ENCODE results near the gene MYO16. TPM values are rescaled to one million over a fixed set of nuclear protein-coding genes. Genes with fewer than 3 reads are reported as not detected.

The MYO16 gene
- polyA plus RNA-seq, 1 donor from 2014 or later = 2.5 TPM

GRCh38 chr13:108728370-108728769, 99.0 kb downstream of the MYO16 start:
- no peak overlapping the region for H3K4me3 ChIP-seq (ENCODE audit: low read length)
- no peak overlapping the region for H3K27ac ChIP-seq (ENCODE audit: low read length)
- TF ChIP-seq SMC3 (conservative IDR thresholded peaks at IDR 0.05; ENCODE audit: poor library complexity) (no peak), RAD21 (conservative IDR thresholded peaks at IDR 0.05) (no peak), EZH2 (IDR thresholded peaks at IDR 0.05; ENCODE audit: borderline replicate concordance, insufficient read depth, low read length, poor library complexity, severe bottlenecking) (no peak), CTCF (IDR thresholded peaks at IDR 0.05; ENCODE audit: poor library complexity, severe bottlenecking) (no peak), TAF1 (IDR thresholded peaks at IDR 0.05; ENCODE audit: low read depth) (no peak), POLR2AphosphoS5 (IDR thresholded peaks at IDR 0.05) (no peak), EP300 (conservative IDR thresholded peaks at IDR 0.05; ENCODE audit: poor library complexity, severe bottlenecking) (no peak), REST (IDR thresholded peaks at IDR 0.05; ENCODE audit: borderline replicate concordance) (no peak), MXI1 (conservative IDR thresholded peaks at IDR 0.05; ENCODE audit: poor library complexity, severe bottlenecking) (no peak)
- no peaks in the 10 kb centered on the region for H3K9me2 ChIP-seq (ENCODE audit: insufficient read depth, low read length)
- no peaks in the 10 kb centered on the region for H3K79me2 ChIP-seq (replicated peaks; ENCODE audit: insufficient read depth, low read length)
- H3K27me3 ChIP-seq (ENCODE audit: insufficient read depth, low read depth, low read length) = no peaks in the 10 kb centered on the region
- H2AFZ ChIP-seq (ENCODE audit: low read depth, low read length) = no peak overlapping the region
- H3F3A ChIP-seq (ENCODE audit: insufficient read depth, low read length, poor library complexity, severe bottlenecking) = no peaks in the 10 kb centered on the region
- no peak overlapping the region for H3K4me2 ChIP-seq (ENCODE audit: low read length)
- H3K9me3 ChIP-seq (ENCODE audit: low read length) = no peaks in the 10 kb centered on the region
- H3K36me3 ChIP-seq (ENCODE audit: insufficient read depth, low read length) = no peaks in the 10 kb centered on the region
- H4K20me1 ChIP-seq (ENCODE audit: insufficient read depth) = no peaks in the 10 kb centered on the region
- H3K9ac ChIP-seq (ENCODE audit: low read length) = no peak overlapping the region

- Histone ChIP-seq H3K4me2 (ENCODE audit: low read length) (no peak overlapping the region), H3K36me3 (ENCODE audit: insufficient read depth, low read length) (no peaks in the 10 kb centered on the region), H3K27me3 (ENCODE audit: insufficient read depth, low read depth, low read length) (no peaks in the 10 kb centered on the region), H3K9ac (ENCODE audit: low read length) (no peak overlapping the region), H3K27ac (ENCODE audit: low read length) (no peak overlapping the region), H4K20me1 (ENCODE audit: insufficient read depth) (no peaks in the 10 kb centered on the region), H3K9me3 (ENCODE audit: low read length) (no peaks in the 10 kb centered on the region), H3K9me2 (ENCODE audit: insufficient read depth, low read length) (no peaks in the 10 kb centered on the region), H3K4me3 (ENCODE audit: low read length) (no peak overlapping the region), H3K79me2 (replicated peaks; ENCODE audit: insufficient read depth, low read length) (no peaks in the 10 kb centered on the region), H2AFZ (ENCODE audit: low read depth, low read length) (no peak overlapping the region), H3F3A (ENCODE audit: insufficient read depth, low read length, poor library complexity, severe bottlenecking) (no peaks in the 10 kb centered on the region)
- TF ChIP-seq TAF1 (IDR thresholded peaks at IDR 0.05; ENCODE audit: low read depth) = no peak
- TF ChIP-seq EZH2 (IDR thresholded peaks at IDR 0.05; ENCODE audit: borderline replicate concordance, insufficient read depth, low read length, poor library complexity, severe bottlenecking) = no peak
- no peak for TF ChIP-seq CTCF (IDR thresholded peaks at IDR 0.05; ENCODE audit: poor library complexity, severe bottlenecking)
- no peak for TF ChIP-seq SMC3 (conservative IDR thresholded peaks at IDR 0.05; ENCODE audit: poor library complexity)
- no peak for TF ChIP-seq EP300 (conservative IDR thresholded peaks at IDR 0.05; ENCODE audit: poor library complexity, severe bottlenecking)
- TF ChIP-seq REST (IDR thresholded peaks at IDR 0.05; ENCODE audit: borderline replicate concordance) = no peak
- no peak for TF ChIP-seq RAD21 (conservative IDR thresholded peaks at IDR 0.05)
- no peak for TF ChIP-seq MXI1 (conservative IDR thresholded peaks at IDR 0.05; ENCODE audit: poor library complexity, severe bottlenecking)
Observed at GRCh38 chr13:108733022-108733560, 103.7 kb downstream of the MYO16 start.

Data from neural cell (in vitro differentiated cells).